ENCODE data around the gene SPATA2. TPM values are rescaled to one million over a fixed set of nuclear protein-coding genes. Genes with fewer than 3 reads are reported as not detected.

Gene SPATA2
- total and polyA plus RNA-seq, 7 donors, result 6.7 to 16.3 (median 8.1) TPM

DNA sequence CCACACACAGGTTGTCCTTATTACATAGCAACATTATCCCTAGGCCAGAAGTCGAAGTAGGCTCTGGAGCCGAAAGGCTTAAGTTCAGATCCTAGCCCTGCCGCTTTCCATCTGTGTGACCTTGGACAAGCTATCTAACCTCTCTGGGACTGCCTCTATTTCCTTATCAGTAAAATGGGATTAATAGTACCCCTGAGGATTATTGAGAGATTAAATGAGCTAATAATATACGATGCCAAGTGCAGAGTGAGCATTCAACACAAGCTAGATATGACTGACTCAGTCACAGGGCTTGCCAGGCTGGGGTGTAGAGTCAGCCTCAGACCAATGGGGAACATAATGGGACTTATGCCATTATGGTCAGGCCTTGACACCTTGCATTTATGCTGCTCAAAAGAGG lies 8.9 kb upstream of the SPATA2 start:
- H3K9me3 ChIP-seq, result no peaks in the 10 kb centered on the region
- H3K27ac ChIP-seq, result no peak overlapping the region
- no peaks in the 10 kb centered on the region for H3K36me3 ChIP-seq (ENCODE audit: insufficient read depth in 1 of 2, low read depth in 1 of 2)
- H3K4me3 ChIP-seq, result no peak overlapping the region
- DNase-seq (no peak), ATAC-seq (no peak)
- no peaks in the 10 kb centered on the region for H3K27me3 ChIP-seq (ENCODE audit: insufficient read depth in 3 of 3, low read length in 2 of 3)
- 73 to 87% (median 84%) methylated on average over 4 of the region's 4 CpGs for WGBS, 3 donors
- TF ChIP-seq, protein P1, sequence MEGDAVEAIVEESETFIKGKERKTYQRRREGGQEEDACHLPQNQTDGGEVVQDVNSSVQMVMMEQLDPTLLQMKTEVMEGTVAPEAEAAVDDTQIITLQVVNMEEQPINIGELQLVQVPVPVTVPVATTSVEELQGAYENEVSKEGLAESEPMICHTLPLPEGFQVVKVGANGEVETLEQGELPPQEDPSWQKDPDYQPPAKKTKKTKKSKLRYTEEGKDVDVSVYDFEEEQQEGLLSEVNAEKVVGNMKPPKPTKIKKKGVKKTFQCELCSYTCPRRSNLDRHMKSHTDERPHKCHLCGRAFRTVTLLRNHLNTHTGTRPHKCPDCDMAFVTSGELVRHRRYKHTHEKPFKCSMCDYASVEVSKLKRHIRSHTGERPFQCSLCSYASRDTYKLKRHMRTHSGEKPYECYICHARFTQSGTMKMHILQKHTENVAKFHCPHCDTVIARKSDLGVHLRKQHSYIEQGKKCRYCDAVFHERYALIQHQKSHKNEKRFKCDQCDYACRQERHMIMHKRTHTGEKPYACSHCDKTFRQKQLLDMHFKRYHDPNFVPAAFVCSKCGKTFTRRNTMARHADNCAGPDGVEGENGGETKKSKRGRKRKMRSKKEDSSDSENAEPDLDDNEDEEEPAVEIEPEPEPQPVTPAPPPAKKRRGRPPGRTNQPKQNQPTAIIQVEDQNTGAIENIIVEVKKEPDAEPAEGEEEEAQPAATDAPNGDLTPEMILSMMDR (IDR thresholded peaks at IDR 0.05), result no peak
- H3K4me1 ChIP-seq, result no peaks in the 10 kb centered on the region
- intact Hi-C loops (cut with DNase I), result no loop called here

DNA sequence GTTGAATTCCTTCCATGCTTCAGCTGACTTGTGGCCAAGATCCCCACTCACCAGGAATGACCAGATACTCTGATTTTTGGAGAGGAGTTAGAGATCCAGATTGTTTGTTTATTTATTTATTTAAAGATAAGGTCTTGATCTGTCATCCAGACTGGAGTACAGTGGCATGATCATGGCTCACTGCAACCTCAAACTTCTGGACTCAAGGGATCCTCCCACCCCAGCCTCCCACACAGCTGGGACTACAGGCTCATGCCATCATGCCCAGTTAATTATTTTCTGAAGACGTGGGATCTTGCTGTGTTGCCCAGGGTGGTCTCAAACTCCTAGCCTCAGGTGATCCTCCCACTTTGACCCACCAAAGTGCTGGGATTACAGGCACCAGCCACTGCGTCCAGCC lies 4.1 kb upstream of the SPATA2 start:
- H3K9me3 ChIP-seq, result no peaks in the 10 kb centered on the region
- H3K4me3 ChIP-seq, result no peak overlapping the region
- H3K27ac ChIP-seq, result no peak overlapping the region
- DNase-seq (no peak), ATAC-seq (no peak)
- H3K36me3 ChIP-seq (ENCODE audit: insufficient read depth in 1 of 2, low read depth in 1 of 2), result no peaks in the 10 kb centered on the region
- intact Hi-C loops (cut with DNase I), result no loop called here
- TF ChIP-seq, protein P1 (IDR thresholded peaks at IDR 0.05), result no peak
- WGBS, 3 donors, result 73 to 82% (median 80%) methylated on average over 2 of the region's 2 CpGs
- no peaks in the 10 kb centered on the region for H3K27me3 ChIP-seq (ENCODE audit: insufficient read depth in 3 of 3, low read length in 2 of 3)
- H3K4me1 ChIP-seq, result peaks cover 1% of the 10 kb centered on the region

DNA sequence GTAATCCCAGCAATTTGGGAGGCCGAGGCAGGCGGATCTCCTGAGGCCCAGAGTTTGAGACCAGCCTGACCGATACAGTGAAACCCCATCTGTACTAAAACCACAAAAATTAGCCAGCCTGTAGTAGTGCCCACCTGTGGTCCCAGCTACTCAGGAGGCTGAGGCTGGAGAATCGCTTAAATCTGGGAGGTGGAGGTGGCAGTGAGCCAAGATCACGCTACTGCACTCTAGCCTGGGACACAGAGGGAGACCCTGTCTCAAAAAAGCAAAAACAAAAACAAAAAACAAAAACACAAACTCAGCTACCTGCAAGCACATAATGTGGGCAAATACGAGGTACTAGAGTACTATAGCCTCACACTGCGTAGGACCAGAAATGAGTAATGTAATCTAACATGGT lies 3.7 kb upstream of the SPATA2 start:
- no peak for ATAC-seq
- peaks cover 6% of the 10 kb centered on the region for H3K4me1 ChIP-seq
- DNase-seq, result no peak
- H3K4me3 ChIP-seq, result no peak overlapping the region
- H3K36me3 ChIP-seq (ENCODE audit: insufficient read depth in 1 of 2, low read depth in 1 of 2), result no peaks in the 10 kb centered on the region
- intact Hi-C loops (cut with DNase I), result no loop called here
- 60 to 70% (median 69%) methylated on average over 7 of the region's 7 CpGs for WGBS, 3 donors
- no peaks in the 10 kb centered on the region for H3K27me3 ChIP-seq (ENCODE audit: insufficient read depth in 3 of 3, low read length in 2 of 3)
- H3K9me3 ChIP-seq, result no peaks in the 10 kb centered on the region
- TF ChIP-seq, protein P1 (IDR thresholded peaks at IDR 0.05), result no peak
- no peak overlapping the region for H3K27ac ChIP-seq

DNA sequence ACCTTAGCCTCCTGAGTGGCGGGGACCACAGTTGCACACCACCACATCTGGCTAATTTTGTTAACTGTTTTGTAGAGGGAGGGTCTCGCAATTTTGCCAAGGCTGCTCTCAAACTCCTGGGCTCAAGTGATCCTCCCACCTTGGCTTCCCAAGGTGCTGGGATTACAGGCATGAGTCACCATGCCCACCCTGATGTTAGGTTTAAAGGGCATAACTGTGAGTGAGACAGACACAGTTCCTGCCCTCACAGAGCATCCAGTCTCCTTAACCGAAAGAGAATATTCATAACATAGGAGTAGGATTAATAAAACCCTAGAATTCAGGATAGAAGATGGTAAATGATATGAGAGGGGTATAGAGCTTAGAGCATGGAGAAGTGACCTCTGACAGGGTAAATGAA lies 3.1 kb upstream of the SPATA2 start:
- ATAC-seq (no peak), DNase-seq (no peak)
- H3K27ac ChIP-seq, result no peak overlapping the region
- peaks cover 11% of the 10 kb centered on the region for H3K4me1 ChIP-seq
- TF ChIP-seq, protein P1 (IDR thresholded peaks at IDR 0.05), result no peak
- no peaks in the 10 kb centered on the region for H3K9me3 ChIP-seq
- intact Hi-C loops (cut with DNase I), result no loop called here
- H3K27me3 ChIP-seq (ENCODE audit: insufficient read depth in 3 of 3, low read length in 2 of 3), result no peaks in the 10 kb centered on the region
- H3K4me3 ChIP-seq, result no peak overlapping the region
- WGBS, 3 donors, result 87 to 92% (median 90%) methylated on average over 3 of the region's 3 CpGs
- no peaks in the 10 kb centered on the region for H3K36me3 ChIP-seq (ENCODE audit: insufficient read depth in 1 of 2, low read depth in 1 of 2)

Data from psoas muscle (tissue), 8 donors.